Measurements from ENCODE around the gene RILPL2.

DNA sequence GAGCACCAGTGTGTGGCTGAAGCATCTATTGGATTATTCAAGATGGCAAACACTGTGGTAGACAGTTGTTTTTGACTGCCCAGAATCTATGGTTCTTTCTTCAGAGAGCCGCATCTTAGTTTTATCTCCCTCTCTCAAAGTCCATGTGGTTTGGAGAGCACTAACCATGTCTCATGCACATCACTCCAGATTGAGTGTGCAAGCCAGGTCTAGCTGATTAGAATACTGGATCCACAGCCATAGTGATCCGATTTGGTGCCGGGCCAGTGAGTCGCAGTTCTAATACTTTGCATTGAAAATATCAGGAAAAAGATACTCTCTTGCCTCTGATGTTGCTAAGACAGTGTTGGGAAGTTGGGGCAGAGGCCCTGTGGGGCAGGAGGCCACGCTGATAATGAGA is 67.3 kb downstream of the RILPL2 start:
- TF ChIP-seq CTCF (IDR thresholded peaks at IDR 0.05; ENCODE audit: poor library complexity) (no peak), EZH2 (IDR thresholded peaks at IDR 0.05; ENCODE audit: borderline replicate concordance) (no peak), EZH2phosphoT487 (IDR thresholded peaks at IDR 0.05; ENCODE audit: low read depth, severe bottlenecking, unreplicated experiment) (no peak)
